ENCODE results near the gene ITGA5. TPM values are rescaled to one million over a fixed set of nuclear protein-coding genes. Genes with fewer than 3 reads are reported as not detected.
A peak's percentile ranks its signal among the peaks of the same experiment; 100 is the strongest.

The ITGA5 gene
- total and polyA plus RNA-seq, 9 of the 15 experiments (the other 6 are each of a cell fraction or from before 2014, with no cell fraction given), result 9.1 to 82.1 (median 47.4) TPM

DNA sequence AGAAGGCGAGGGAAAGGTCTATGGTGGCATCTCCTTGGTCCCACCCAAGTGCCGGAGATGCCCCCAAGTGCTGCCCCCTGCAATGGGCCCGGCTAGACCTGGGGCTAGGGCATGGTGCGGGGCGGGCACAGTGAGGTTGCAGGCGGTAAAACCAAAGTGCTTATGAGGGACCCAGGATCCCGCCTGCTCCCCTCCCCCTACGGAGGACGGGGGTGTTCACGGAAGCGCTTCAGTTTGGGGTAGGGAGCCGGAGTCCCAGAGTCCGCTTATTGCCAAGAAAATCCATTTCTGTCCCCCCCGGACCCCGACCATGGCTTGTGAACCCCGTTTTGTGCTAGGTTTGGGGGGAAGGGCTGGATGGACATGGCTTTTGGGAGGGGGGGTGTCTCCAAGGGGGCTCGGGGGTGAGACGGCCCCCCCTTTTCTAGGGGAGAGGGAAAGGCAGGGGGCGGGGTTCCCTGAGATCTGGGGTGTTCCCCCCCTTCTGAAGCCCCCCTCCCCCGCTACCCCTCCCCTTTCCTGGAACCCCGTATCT is 49.4 kb downstream of the ITGA5 start (continued):
- TF ChIP-seq ZBTB26 (CRISPR knock-in tag; IDR thresholded peaks at IDR 0.05), result no peak
- no peak for TF ChIP-seq NFXL1 (CRISPR knock-in tag; IDR thresholded peaks at IDR 0.05)
- no peak for TF ChIP-seq HMGN3 (IDR thresholded peaks at IDR 0.05; ENCODE audit: borderline replicate concordance, extremely low read depth, insufficient read length, low read depth, low read length)
- TF ChIP-seq RBBP5 (IDR thresholded peaks at IDR 0.05; ENCODE audit: borderline replicate concordance, insufficient read depth, low read length, poor library complexity, severe bottlenecking), result peak; percentile 10
- TF ChIP-seq, protein P1, sequence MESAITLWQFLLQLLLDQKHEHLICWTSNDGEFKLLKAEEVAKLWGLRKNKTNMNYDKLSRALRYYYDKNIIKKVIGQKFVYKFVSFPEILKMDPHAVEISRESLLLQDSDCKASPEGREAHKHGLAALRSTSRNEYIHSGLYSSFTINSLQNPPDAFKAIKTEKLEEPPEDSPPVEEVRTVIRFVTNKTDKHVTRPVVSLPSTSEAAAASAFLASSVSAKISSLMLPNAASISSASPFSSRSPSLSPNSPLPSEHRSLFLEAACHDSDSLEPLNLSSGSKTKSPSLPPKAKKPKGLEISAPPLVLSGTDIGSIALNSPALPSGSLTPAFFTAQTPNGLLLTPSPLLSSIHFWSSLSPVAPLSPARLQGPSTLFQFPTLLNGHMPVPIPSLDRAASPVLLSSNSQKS (CRISPR knock-in tag; IDR thresholded peaks at IDR 0.05), result no peak
- no peak for TF ChIP-seq ELF1 (tag; IDR thresholded peaks at IDR 0.05)
- no peak for TF ChIP-seq HNRNPH1 (optimal IDR thresholded peaks at IDR 0.05; ENCODE audit: low read depth, low read length)
- no peak for TF ChIP-seq NONO (IDR thresholded peaks at IDR 0.05; ENCODE audit: low read depth in 2 of 2, low read length in 1 of 2)
- 0 out of 2 replicates have a peak, but pooled peaks have one; percentile 23 for TF ChIP-seq POLR2A (conservative IDR thresholded peaks at IDR 0.05)
- TF ChIP-seq ZBTB2 (IDR thresholded peaks at IDR 0.05), result 0 out of 2 replicates have a peak, but pooled peaks have one; percentile 71
- TF ChIP-seq HNRNPL (IDR thresholded peaks at IDR 0.05; ENCODE audit: low read depth, low read length), result 0 out of 2 replicates have a peak, but pooled peaks have one; percentile 53
- no peak for TF ChIP-seq SREBF1 (IDR thresholded peaks at IDR 0.05; ENCODE audit: borderline replicate concordance, low read depth, low read length)
- TF ChIP-seq ETV6 (IDR thresholded peaks at IDR 0.05; ENCODE audit: borderline replicate concordance in 1 of 2, low read depth in 2 of 2, low read length in 1 of 2), result no peak
- 0 out of 2 replicates have a peak, but pooled peaks have one; percentile 7 for TF ChIP-seq ETV6 (CRISPR knock-in tag; IDR thresholded peaks at IDR 0.05; ENCODE audit: borderline replicate concordance)
- no peak for TF ChIP-seq MAFK (IDR thresholded peaks at IDR 0.05; ENCODE audit: low read length)
- 0 out of 2 replicates have a peak, but pooled peaks have one; percentile 22 for TF ChIP-seq ARID4B (CRISPR knock-in tag; IDR thresholded peaks at IDR 0.05)
- no peak for TF ChIP-seq CEBPG (CRISPR knock-in tag; IDR thresholded peaks at IDR 0.05)
- TF ChIP-seq CEBPG (tag; conservative IDR thresholded peaks at IDR 0.05 in 1 of 2, IDR thresholded peaks at IDR 0.05 in 1 of 2), result no peak
